ENCODE results near the gene NHP2.

NHP2 gene

GRCh38 chr5:178174456-178174855 lies 20.8 kb upstream of the NHP2 start:
- DNase-seq: no peak

- no peak for DNase-seq
Measured at GRCh38 chr5:178170455-178170854, 16.8 kb upstream of the NHP2 start.

GRCh38 chr5:178165581-178165980 lies 11.9 kb upstream of the NHP2 start:
- DNase-seq: no peak

GRCh38 chr5:178163772-178164735 lies 10.4 kb upstream of the NHP2 start:
- peak; percentile 90 for DNase-seq

- no peak for DNase-seq
Measured at GRCh38 chr5:178162481-178162880, 8.8 kb upstream of the NHP2 start.

- DNase-seq: no peak
Measured at GRCh38 chr5:178160176-178160575, 6.5 kb upstream of the NHP2 start.

- no peak for DNase-seq
Measured at GRCh38 chr5:178155065-178155464, 1.4 kb upstream of the NHP2 start.

GRCh38 chr5:178152491-178153444 lies 917 bp downstream of the NHP2 start:
- no peak for DNase-seq

- no peak for DNase-seq
Measured at GRCh38 chr5:178150977-178151734, 2.5 kb downstream of the NHP2 start.

- peak; percentile 20 for DNase-seq
Measured at GRCh38 chr5:178149199-178149932, 4.3 kb downstream of the NHP2 start.

GRCh38 chr5:178147406-178147805 lies 6.3 kb downstream of the NHP2 start:
- DNase-seq: no peak

GRCh38 chr5:178145965-178146820 lies 7.5 kb downstream of the NHP2 start:
- DNase-seq: peak; percentile 64

- DNase-seq: no peak
Measured at GRCh38 chr5:178143901-178144300, 9.8 kb downstream of the NHP2 start.

- DNase-seq: no peak
Measured at GRCh38 chr5:178143246-178143645, 10.4 kb downstream of the NHP2 start.

- no peak for DNase-seq
Measured at GRCh38 chr5:178142642-178143041, 11.0 kb downstream of the NHP2 start.

GRCh38 chr5:178141550-178141949 lies 12.1 kb downstream of the NHP2 start:
- DNase-seq: no peak

GRCh38 chr5:178137991-178138390 lies 15.7 kb downstream of the NHP2 start:
- no peak for DNase-seq

- DNase-seq: no peak
Measured at GRCh38 chr5:178136990-178137389, 16.7 kb downstream of the NHP2 start.

- no peak for DNase-seq
Measured at GRCh38 chr5:178131446-178131996, 22.2 kb downstream of the NHP2 start.

- peak; percentile 87 for DNase-seq
Measured at GRCh38 chr5:178130576-178131445, 22.9 kb downstream of the NHP2 start, which contains the start of gene RMND5B. Gene RMND5B (plus strand): TSS chr5:178131014. CDS start chr5:178138120, 7,106 bp downstream.
